Keratinocyte (primary cell): Measurements from ENCODE around the gene GNB1.

Source experiments
- EZH2 ChIP-seq: IDR thresholded peaks from one replicate; pipeline ENCODE4 v1.6.1; 2012; ENCODE audit warnings: inconsistent platforms, mild to moderate bottlenecking, low read length, moderate library complexity
- TF ChIP-seq, protein P1 (sequence below), 3 experiments: IDR thresholded peaks in 1 of 3; conservative IDR thresholded peaks in 1 of 3; optimal IDR thresholded peaks in 1 of 3; 2 replicates in 2 of 3; 3 replicates in 1 of 3; pipeline versions ENCODE3 to v1.5.1; 2011; ENCODE audit warnings: low read length in 3 of 3, mild to moderate bottlenecking in 3 of 3, moderate library complexity in 2 of 3, control low read depth in 1 of 3, inconsistent platforms in 1 of 3; ENCODE audit not compliant: insufficient read depth in 2 of 3; ENCODE audit errors: extremely low read depth in 1 of 3

DNA sequence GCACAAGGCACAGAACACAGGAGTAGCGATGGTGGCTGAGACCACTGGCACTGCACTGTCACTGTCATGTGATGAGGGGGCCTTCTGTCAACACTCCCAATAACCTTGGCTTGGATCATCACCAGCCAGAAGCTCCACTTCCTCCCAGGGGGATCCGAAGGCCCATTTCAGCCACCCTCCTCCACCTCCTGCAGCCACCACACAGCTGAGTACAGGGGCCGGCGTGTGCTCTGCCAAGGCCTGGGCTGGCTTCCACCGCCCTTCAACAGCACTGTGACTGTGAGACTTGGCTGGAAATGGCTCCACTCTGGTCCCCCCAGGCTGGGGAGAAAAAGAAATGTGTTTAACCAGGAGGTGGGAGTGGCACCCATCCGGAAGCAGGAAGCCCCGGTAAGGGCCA is 102.8 kb downstream of the GNB1 start:
- TF ChIP-seq, protein P1, sequence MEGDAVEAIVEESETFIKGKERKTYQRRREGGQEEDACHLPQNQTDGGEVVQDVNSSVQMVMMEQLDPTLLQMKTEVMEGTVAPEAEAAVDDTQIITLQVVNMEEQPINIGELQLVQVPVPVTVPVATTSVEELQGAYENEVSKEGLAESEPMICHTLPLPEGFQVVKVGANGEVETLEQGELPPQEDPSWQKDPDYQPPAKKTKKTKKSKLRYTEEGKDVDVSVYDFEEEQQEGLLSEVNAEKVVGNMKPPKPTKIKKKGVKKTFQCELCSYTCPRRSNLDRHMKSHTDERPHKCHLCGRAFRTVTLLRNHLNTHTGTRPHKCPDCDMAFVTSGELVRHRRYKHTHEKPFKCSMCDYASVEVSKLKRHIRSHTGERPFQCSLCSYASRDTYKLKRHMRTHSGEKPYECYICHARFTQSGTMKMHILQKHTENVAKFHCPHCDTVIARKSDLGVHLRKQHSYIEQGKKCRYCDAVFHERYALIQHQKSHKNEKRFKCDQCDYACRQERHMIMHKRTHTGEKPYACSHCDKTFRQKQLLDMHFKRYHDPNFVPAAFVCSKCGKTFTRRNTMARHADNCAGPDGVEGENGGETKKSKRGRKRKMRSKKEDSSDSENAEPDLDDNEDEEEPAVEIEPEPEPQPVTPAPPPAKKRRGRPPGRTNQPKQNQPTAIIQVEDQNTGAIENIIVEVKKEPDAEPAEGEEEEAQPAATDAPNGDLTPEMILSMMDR (optimal IDR thresholded peaks at IDR 0.05 in 1 of 3, IDR thresholded peaks at IDR 0.05 in 1 of 3, conservative IDR thresholded peaks at IDR 0.05 in 1 of 3; ENCODE audit: extremely low read depth in 1 of 3, insufficient read depth in 2 of 3, low read length in 3 of 3), result no peak
- TF ChIP-seq EZH2, result no peak
